A673 (cell line): ENCODE data around the gene SREBF1. TPM values are rescaled to one million over a fixed set of nuclear protein-coding genes. Genes with fewer than 3 reads are reported as not detected.

ENCODE experiments used
- BruUV-seq: library from RNA; stranded (reverse); fragments of 400-500 nt; replicated peaks from 2 replicates; lab custom pipeline; 2021; lab: Mats Ljungman, UMichigan
- CTCF ChIA-PET: fragments of 300-600 bp; sonication (Branson Sonifier 250); formaldehyde crosslinking; loops from one replicate; lab custom pipeline; 2022; ENCODE audit warnings: antibody characterized with exemption; lab: Charles Lee
- POLR2A ChIA-PET: fragments of 300-600 bp; sonication (Branson Sonifier 250); formaldehyde crosslinking; loops from one replicate; lab custom pipeline; 2022; ENCODE audit warnings: antibody characterized with exemption; ENCODE audit not compliant: low non-redundant PET; lab: Charles Lee
- DNase-seq: peaks from one replicate; pipeline ENCODE4 v3.0.0-alpha.2; 2015; ENCODE audit warnings: low spot score
- H3K27ac ChIP-seq: fragments of 200-600 bp; sonication (generic); 2 replicates; pipeline ENCODE4 v1.5.1; 2016; ENCODE audit warnings: mixed run types, low read depth, mild to moderate bottlenecking, mixed read lengths, antibody characterized with exemption, low read length; ENCODE audit not compliant: poor library complexity, severe bottlenecking
- H3K27me3 ChIP-seq: fragments of 200-600 bp; sonication (generic); replicated peaks from 2 replicates; pipeline ENCODE4 v1.6.1; 2017; ENCODE audit warnings: mixed run types, low read depth, mild to moderate bottlenecking, mixed read lengths, antibody characterized with exemption, low read length; ENCODE audit not compliant: insufficient read depth, poor library complexity
- H3K36me3 ChIP-seq: fragments of 200-600 bp; sonication (generic); 2 replicates; pipeline ENCODE4 v1.6.1; 2016; ENCODE audit warnings: mixed run types, mild to moderate bottlenecking, mixed read lengths, antibody characterized with exemption, low read length; ENCODE audit not compliant: insufficient read depth, poor library complexity, severe bottlenecking
- H3K4me1 ChIP-seq: fragments of 200-600 bp; sonication (generic); 2 replicates; pipeline ENCODE4 v1.6.1; 2017; ENCODE audit warnings: mixed run types, mild to moderate bottlenecking, mixed read lengths, antibody characterized with exemption, low read length; ENCODE audit not compliant: insufficient read depth, poor library complexity, severe bottlenecking
- H3K4me3 ChIP-seq: fragments of 200-600 bp; sonication (generic); 2 replicates; pipeline ENCODE4 v1.5.1; 2016; ENCODE audit warnings: low read depth, mixed run types, mild to moderate bottlenecking, mixed read lengths, low read length; ENCODE audit not compliant: poor library complexity, severe bottlenecking
- H3K9me3 ChIP-seq: fragments of 200-600 bp; sonication (generic); 2 replicates; pipeline ENCODE4 v1.6.1; 2016; ENCODE audit warnings: mixed run types, low read depth, mild to moderate bottlenecking, mixed read lengths, antibody characterized with exemption, low read length; ENCODE audit not compliant: poor library complexity, severe bottlenecking
- EZH2 ChIP-seq: fragments of 200-600 bp; sonication (generic); IDR thresholded peaks from 2 replicates; pipeline ENCODE4 v1.6.1; 2017; ENCODE audit warnings: borderline replicate concordance, low read depth, mild to moderate bottlenecking, mixed read lengths, antibody characterized with exemption, low read length; ENCODE audit not compliant: poor library complexity, severe bottlenecking
- intact Hi-C: fragments of 100-400 bp; cut with micrococcal nuclease; formaldehyde crosslinking; loops from one replicate; pipeline ENCODE4 v1.10.0; 2022; ENCODE audit not compliant: unreplicated experiment
- total RNA-seq: library from RNA; stranded (reverse); gene quantifications from 2 replicates; pipeline ENCODE4 v1.2.3, GENCODE V29; 2021
- TF ChIP-seq, protein P1 (sequence below): fragments of 300-800, 200-600 bp; sonication (generic); conservative IDR thresholded peaks from 2 replicates; pipeline ENCODE4 v1.5.1; 2017; ENCODE audit warnings: low read depth, mild to moderate bottlenecking, antibody characterized with exemption, low read length, moderate library complexity, mixed read lengths

The SREBF1 gene
- total RNA-seq, 1 experiment from 2014 or later = 240 TPM

DNA sequence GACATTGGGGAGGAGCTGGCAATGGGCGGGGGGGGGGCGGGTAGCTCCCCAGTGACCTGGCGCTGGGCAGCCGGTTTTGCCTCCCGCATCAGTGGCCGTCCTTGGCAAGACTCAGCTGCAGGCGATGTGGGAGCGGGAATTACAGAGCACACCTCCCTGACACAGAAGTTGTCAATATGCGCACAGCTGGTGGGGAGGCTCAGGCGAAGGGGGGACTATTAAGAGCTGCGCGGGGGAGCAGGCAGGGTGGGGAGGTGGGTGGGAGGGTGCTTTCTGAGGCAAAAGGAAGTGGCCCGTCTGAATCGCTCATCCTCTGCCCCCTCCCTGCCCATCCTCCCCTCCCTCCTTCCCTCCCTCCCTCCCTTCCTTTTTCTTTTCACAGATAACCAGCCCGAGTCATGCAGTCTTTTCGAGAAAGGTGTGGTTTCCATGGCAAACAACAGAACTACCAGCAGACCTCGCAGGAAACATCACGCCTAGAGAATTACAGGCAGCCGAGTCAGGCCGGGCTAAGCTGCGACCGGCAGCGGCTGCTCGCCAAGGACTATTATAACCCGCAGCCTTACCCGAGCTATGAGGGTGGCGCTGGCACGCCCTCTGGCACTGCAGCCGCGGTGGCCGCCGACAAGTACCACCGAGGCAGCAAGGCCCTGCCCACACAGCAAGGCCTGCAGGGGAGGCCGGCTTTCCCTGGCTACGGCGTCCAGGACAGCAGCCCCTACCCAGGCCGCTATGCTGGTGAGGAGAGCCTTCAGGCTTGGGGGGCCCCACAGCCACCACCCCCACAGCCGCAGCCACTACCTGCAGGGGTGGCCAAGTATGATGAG lies 44.0 kb downstream of the SREBF1 start:
- H3K4me3 ChIP-seq = peak overlapping the region; percentile 10
- BruUV-seq = no TSS peak
- TF ChIP-seq, protein P1, sequence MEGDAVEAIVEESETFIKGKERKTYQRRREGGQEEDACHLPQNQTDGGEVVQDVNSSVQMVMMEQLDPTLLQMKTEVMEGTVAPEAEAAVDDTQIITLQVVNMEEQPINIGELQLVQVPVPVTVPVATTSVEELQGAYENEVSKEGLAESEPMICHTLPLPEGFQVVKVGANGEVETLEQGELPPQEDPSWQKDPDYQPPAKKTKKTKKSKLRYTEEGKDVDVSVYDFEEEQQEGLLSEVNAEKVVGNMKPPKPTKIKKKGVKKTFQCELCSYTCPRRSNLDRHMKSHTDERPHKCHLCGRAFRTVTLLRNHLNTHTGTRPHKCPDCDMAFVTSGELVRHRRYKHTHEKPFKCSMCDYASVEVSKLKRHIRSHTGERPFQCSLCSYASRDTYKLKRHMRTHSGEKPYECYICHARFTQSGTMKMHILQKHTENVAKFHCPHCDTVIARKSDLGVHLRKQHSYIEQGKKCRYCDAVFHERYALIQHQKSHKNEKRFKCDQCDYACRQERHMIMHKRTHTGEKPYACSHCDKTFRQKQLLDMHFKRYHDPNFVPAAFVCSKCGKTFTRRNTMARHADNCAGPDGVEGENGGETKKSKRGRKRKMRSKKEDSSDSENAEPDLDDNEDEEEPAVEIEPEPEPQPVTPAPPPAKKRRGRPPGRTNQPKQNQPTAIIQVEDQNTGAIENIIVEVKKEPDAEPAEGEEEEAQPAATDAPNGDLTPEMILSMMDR = no peak
- TF ChIP-seq EZH2 = no peak
- no peaks in the 10 kb centered on the region for H3K9me3 ChIP-seq
- ChIA-PET CTCF (interaction anchor here (1.1 kb wide), 1 partner anchor 126 kb away, joined by 4 read pairs; no protein-coding TSS in a partner anchor), POLR2A (no interaction called here)
- peaks cover 58% of the 10 kb centered on the region for H3K4me1 ChIP-seq
- peaks cover 39% of the 10 kb centered on the region for H3K36me3 ChIP-seq
- peak; percentile 84 for DNase-seq
- intact Hi-C loops = loop anchor here (5.0 kb wide), 2 partner anchors 95 to 110 kb away; partner anchors contain the start of gene RAI1
- H3K27me3 ChIP-seq = no peaks in the 10 kb centered on the region
- peak overlapping the region; percentile 30 for H3K27ac ChIP-seq

DNA sequence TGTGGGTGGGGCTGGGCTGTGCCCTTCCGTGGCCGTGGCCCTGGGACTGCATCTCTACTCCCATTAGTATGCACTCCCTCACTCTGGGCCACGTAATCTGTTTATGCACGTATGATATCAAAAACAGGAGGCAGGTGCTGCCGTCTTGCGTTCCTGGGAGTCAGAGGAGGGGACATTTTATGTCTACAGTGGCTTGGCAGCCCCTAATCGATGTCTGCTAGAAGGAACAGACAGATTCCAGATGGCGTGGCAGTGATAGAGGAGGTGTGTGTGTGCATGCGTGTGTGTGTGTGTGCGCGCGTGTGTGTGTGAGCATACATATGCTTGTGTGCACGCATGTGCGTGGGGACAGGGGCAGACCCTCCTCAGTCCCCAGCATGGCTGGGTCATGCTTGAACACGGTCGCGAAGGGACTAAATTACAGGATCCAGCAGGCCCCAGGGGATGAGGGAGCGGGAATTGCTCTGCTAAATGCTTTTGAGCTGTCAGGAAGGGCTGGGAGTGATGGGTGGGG lies 44.7 kb downstream of the SREBF1 start:
- Histone ChIP-seq H3K27me3 (no peaks in the 10 kb centered on the region), H3K36me3 (peaks cover 33% of the 10 kb centered on the region), H3K9me3 (no peaks in the 10 kb centered on the region), H3K27ac (no peak overlapping the region), H3K4me3 (no peak overlapping the region), H3K4me1 (peaks cover 65% of the 10 kb centered on the region)
- DNase-seq = no peak
- ChIA-PET CTCF (interaction anchor here (1.1 kb wide), 1 partner anchor 127 kb away, joined by 4 read pairs; no protein-coding TSS in a partner anchor), POLR2A (no interaction called here)
- intact Hi-C loops = loop anchor here (5.0 kb wide), 2 partner anchors 95 to 110 kb away; partner anchors contain the start of gene RAI1
- TF ChIP-seq EZH2 = no peak
- TF ChIP-seq, protein P1 = no peak
- no TSS peak for BruUV-seq

DNA sequence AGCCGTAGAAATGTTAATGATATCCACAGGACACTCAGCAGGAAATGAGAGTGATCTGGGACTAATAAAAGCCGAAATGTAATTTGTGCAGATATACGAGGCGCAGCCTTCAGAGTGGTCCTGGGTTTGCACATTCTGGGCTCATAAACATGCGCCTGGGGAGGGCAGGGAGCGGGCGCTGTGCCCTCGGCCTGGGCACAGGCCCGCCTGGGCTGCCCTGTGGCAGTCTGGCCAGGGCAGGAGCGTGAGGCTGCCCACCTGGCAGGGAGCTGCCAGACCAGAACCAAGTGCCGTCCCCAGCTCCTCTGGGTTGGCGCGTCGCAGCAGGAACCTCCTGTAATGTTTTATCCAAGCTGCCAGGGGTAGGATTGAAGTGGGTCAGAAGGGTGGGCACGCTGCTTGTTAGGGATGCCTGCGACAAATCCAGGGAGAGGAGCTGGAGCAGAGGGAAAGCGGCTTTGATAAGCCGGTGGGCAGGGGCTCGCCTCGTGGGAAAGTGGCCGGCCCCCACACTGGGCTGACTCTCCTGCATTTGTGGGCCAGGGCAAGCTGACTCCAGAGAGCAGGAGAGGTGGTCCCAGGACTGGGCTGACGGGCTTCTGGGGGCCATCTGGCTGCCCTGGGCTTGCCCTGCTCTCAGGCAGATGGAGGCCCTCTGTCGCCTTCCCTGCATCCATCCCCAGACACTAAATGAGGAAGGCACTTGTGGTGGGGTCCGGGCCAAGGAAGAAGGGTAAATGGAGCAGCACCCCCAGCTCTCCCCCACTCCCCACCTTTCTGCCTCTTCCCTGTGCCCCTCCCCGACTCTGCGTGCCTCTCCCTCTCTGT lies 45.9 kb downstream of the SREBF1 start:
- Histone ChIP-seq H3K27me3 (no peaks in the 10 kb centered on the region), H3K36me3 (peaks cover 24% of the 10 kb centered on the region), H3K4me1 (peaks cover 76% of the 10 kb centered on the region), H3K9me3 (no peaks in the 10 kb centered on the region), H3K27ac (peak overlapping the region; percentile 63), H3K4me3 (peak overlapping the region; percentile 17)
- TF ChIP-seq EZH2 = no peak
- TF ChIP-seq, protein P1 = no peak
- ChIA-PET POLR2A (interaction anchor here (0.6 kb wide), 1 partner anchor 57 kb away, joined by 3 read pairs; no protein-coding TSS in a partner anchor), CTCF (no interaction called here)
- peak; percentile 44 for DNase-seq
- intact Hi-C loops = loop anchor here (5.0 kb wide), 2 partner anchors 94 to 109 kb away; partner anchors contain the start of gene RAI1
- no TSS peak for BruUV-seq
